NCI-H1436 (cell line): ENCODE measurements around the gene RBM19.
A peak's percentile ranks its signal among the peaks of the same experiment; 100 is the strongest.

Experiments
- DNase-seq: peaks from one replicate; lab custom pipeline; 2025; lab: John Stamatoyannopoulos, UW

The RBM19 gene

DNA sequence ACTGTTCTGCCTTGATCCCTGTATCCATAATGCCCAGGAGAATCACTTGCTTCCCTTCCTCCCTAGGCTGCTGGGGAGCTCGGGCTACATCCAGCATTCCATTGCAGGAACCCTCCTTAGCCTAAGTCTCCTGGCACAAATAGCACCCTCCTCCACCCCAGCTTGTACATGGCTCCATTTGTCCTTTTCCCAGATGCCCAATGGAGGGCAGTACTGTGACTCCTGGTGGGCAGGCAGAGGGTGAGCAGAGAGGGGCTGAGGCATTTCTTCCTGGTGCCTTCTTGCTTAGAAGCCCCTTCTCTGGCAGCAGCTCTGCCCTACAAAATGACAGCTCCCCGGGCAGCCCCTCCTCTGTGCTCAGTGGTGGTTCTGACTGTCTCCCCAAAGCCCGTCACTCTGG is 86.5 kb downstream of the RBM19 start:
- DNase-seq = no peak

DNA sequence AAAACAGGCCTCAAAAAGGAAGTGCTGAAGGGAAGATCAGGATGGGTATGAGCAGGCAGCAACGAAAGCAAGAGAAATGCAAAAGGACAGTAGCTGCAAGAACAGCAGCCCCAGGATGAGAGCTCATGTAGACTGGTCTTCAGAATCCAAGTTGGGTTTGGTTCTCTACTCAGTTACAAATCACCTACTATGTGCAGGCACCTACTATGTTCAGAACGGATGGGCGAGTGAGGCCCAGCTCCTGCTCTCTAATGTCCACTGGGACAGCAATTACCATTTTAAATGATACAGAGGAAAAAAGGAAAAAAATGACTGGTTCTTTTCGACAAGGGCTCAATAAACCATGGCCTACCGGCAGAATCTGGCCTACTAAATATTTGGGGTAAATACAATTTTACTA is 88.5 kb downstream of the RBM19 start:
- DNase-seq = no peak

DNA sequence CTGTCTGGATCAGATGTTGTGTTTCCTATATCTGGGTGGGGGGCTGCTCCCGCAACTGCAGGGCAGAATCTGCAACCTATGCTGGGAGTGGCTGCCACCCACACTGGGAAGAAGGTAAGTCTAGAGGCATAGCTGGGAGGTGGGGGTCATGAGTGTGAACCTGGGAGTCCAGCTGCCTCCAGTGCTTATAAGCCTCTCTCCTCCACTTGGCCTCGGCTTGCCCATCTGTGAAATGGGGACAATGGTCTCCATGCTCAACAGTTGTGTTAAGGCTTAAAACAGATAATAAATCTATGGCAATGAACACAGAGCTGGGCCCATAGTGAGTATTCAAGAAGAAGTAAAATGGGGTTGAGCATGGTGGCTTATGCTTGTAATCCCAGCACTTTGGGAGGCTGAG is 90.0 kb downstream of the RBM19 start:
- no peak for DNase-seq

DNA sequence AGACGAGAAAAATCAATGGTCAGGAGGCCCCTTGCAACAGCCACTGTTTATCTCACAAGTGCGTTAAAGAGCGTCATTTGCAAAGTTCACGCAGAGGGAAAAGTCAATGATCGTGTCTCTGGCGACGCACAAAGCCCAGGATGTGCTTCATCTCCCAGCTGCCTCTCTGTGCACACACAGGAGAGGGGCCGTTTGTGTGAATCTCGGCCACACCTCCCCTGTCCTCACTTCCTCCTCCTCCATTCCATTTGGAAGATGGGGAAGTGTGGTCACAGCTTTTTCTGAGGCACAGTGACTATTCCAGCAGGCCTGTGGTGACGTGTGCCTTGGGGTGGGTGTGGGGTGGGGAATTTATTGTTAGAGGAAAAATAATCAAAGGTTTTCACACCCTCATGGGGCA is 90.4 kb downstream of the RBM19 start:
- peak; percentile 45 for DNase-seq

DNA sequence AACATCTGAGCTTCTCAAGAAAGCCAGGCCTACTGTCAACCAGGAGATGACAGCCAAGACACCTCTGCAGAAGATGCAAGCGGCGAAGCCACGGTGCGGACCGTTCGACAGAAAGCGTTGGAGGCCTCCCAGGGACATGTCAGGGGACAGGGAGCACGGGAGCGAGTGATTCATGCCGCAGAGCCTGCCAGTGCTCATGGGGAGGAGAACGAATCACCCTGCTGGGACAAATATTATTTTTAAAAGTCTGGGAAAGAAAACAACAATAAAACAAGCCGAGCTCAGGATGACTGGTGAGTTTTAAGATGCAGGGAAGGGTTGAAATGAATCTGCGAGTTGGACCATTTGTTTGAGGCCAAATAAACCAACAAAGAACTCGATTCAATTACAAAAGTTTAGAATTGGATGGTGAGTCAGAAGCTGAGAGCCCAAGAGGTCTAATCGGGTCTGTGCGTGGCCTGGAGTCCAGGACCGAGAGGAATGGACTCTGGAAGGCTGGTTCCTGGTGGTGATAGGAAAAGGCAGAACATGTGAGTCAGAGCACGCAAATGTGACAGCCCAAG is 91.0 kb downstream of the RBM19 start:
- no peak for DNase-seq

DNA sequence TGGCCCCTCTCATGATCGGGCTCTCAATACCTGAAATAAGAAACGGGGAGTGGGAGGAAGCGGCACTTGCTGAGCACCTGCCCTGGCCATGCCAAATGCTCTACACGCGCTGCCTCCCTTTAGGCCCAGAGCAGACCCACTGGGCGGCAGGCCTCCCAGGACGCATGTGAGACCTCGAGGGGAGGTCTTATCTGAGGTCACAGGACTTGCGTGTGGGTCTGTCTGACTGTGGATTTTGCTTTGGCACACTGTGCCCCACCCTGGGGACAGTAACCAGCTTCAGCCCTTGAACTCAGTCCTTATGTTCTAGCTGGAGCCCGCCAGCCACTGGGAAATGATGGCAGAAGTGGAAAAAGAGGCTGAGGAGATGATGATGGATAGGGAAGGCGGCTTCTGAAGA is 91.8 kb downstream of the RBM19 start:
- DNase-seq = no peak

DNA sequence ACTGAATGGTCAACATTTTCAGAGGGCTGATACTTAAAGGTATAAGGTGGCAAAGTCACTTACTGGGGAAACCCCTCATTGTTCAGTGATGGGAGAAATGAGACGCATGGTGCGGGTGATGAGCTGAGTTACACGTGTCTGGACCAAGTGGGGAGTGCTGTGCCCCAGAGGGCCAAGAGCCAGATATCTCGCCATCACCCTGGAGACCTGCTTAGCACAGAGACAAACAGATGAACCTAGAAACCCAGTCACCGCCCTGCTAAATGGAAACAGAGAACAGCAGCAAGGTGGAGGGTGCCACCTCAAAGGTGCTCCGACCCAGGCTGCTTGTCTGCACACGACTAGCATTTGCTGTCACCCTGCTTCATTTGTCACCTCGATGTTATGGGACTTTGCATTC is 92.4 kb downstream of the RBM19 start:
- no peak for DNase-seq

DNA sequence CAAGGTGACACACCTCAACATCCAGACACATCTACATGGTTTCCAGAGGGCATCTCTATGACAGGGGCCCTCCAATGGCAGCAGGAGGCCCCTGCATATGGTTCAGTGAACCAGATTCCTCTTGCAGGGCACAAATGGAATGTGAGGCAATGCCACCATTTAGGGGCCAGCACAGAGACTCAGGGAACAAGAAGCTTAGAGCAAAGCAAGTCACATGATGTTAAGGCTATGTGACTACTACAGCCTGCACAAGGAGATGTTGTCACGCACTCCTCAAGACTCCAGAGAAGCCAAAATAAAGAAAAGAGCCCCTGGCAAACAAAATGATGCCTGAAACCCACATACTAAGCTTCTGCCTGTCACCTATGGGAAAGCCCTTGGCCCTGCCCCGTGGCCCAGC is 95.2 kb downstream of the RBM19 start:
- no peak for DNase-seq

DNA sequence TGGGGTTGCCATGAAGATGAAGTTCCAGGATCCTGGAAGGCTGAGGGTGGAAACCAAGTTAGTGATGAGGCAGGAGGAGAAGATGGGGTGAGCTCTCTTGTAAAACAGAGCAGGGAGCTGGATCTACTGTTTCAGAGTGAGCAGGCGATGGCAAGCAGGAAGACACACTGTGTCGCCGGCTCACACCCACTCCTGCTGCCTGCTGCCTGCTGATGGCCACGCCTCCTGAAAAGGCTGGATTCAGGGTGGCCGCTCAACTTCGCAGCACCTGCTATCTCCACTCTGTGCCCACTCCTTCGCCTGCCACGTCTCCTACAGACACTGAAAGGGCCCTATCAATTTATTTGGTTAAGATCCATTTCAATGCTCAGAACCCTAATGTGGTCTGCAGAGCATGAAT is 96.1 kb downstream of the RBM19 start:
- DNase-seq = no peak

DNA sequence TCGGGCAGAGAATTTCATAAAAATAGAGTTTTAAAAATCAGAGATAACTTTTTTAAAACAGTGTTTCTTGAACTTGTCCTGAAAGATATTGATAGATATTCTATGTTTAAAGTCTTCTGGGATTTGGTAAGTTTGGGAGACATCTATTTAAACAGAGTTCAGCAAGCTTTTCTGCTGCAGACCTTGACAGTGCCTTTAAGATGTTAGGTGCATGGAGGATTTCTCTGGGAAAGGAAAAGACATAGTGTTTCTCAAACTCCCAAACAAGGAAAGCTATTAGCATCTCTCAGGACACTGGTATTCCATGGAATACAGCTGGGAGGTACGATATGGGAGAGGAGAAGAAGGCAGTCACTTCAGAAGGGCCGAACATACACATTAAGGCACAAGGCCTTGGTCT is 97.8 kb downstream of the RBM19 start:
- no peak for DNase-seq

DNA sequence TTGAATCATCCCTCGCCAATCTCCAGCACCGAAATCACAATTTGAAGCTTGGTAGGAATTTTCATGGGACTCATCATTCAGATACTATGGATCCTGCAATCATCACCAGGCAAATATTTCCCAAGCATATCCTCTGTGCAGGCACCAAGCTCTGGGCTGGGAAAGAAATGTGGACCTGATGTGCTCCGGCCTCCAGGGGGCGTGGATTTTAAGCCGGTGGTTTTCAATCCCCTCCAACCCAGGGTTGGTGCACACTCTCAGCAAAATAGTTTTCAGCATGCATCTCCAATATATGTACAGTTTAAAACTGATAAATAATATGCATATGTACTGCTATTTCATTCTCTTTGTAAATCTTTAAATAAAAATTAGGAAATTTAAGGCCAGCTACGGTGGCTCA is 98.9 kb downstream of the RBM19 start:
- DNase-seq = no peak

DNA sequence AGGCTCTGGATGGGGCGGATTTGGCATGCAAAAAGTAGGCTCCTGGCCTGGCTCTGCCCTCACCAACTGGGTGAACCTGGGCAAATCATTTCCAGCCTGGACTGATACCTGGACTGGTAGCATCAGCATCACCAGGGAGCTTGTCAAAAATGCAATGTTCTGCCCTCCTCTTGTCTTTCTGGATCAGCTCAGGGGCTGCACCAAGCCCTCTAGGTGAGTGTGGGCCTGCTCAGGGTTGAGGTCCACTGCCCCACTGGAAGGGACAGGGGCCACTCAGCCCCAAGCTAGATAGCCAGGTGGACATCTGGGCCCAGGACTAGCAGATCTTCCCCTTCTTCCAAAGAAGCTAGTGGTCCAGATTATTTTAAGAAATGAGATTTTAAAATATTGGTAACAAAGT is 99.6 kb downstream of the RBM19 start:
- DNase-seq = no peak

DNA sequence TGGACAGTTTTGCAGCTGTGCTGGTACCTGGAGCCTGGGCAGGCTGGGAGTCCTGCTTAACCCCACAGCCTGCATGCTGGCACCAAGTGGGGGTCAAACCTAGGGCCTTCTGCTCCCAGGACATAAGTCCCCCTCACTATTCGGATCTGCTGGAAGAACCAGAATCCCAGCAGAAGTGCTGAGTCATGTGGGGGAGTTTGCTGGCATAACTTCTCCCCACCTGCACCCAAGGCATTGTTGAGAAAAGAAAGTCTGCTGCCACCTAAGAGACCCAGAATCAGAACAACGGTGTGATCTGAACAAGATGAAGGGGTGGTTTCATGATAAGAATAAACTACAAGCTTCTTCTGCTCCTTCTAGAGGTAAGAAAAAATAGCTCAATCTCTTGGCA is 102.7 kb downstream of the RBM19 start:
- DNase-seq = no peak

DNA sequence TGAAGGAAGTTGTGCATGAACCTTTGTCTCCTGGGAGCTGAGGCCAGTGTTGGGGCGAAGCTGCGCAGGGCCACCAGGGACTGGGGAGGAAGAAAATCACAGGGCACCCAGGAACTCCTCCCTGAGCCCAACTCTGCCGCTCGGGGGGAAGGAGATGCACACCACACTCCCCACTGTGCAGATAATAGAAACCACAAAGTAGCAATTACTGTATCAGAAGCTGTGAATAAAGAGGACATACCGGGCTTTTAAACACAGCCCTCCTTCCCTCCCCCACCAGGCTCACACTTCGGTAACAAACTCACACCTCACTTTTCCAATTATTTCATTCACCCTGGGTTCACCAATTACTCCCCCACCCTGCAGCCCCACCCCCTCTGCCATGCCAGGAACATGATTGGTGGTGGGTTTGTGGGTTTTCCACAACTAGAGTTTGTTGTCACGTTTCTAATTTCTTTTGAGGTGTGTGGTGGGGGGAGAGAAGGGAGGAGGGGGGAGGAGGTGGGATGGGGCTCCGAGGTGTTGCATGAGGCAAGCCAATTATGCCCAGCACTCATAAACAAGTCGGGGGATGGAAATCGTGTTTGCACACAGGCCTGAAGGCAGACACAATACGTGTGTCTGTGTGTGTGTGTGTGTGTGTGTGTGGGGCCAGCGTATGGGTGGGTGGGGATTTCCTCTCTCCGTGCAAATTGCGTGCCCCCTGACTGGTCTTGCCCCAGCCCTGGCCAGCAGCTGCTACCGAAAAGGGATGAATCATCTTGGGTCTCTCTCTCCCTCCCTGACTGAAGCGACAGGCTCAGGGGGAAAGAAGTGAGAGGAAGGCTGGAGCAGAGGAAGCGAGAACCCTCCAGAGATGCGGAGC is 103.3 kb downstream of the RBM19 start:
- DNase-seq = peak; percentile 72

DNA sequence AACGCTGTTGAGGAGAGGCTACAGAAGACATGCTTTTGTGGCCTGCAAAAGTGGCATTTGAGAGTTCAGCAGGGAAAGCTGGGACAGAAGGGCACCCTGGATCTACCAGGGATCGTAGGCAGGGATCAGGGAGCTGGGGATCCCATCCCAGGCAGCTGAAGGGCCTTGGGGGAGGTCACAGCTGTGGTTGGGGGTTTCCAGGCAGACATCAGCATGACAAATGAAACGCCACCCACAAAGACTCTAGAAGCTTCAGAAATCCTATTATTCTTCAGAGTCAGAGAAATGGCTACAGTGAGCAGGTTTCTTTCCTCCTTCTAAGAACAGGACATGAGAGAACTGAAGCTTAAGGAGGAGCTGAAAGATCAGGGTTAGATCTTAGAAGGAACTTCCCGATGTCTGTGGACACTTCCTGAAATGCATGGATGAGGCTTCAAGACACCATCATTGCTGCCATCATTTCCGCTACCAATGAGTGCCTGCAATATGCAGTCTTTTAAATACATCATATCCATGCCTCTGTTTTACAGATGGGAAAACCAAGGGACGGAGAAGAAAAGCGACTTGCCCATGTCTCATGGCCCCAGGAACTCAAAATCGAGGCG is 104.3 kb downstream of the RBM19 start:
- DNase-seq = no peak

DNA sequence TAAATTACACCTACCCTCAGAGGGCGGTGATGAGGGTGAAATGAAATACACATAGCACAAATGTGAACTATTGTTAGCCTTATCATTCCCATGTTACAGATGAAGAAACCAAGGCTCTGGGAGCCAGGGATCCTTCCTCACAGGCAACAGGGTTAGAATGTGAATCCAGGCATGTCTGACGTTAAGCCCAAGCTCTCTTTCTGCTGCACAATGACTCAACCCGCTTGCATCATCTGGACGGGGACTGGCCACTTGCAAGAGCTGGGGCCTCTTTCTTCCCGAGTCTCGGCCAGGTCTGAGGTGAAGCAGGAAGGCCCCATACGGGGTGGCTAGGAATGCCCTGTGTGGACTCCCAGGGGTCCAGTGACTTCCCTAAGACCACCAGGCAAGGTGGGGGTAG is 105.2 kb downstream of the RBM19 start:
- no peak for DNase-seq

DNA sequence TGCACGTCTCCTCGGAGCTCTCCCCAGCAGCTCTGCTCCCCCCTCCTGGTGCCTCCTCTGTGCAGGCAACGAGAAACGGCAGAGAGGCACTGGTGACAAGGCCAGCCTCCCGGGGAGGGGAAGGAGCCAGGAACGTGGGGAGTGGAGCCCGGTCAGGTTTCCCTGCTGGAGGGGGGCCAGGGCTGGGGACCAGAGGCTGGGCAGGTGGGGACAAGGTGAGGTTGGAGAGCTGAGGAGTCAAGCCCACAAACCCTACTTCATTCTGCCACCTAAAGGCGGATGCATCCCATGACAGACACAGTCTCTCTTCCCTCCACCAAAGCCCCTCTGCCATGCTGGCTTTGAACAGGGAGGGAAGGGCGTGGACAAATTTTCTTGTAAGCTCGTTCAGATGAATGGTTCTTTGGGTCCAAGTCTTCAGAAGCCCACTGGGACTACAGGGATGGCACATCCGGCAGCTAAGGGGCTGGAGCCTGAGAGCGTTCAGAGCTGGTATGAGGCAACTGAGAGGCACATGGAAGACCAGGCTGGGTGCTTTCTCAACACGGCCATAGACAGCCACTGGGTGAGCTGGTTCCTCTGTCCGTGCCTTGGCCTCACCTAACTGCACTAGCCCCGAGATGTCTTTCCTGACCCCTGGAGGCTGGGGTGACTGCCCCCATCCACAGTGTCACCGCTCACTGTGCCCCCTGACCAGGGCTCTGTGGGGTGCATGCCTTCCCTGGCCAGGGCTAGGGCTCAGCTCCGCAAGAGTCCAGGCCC is 105.9 kb downstream of the RBM19 start:
- DNase-seq = peak; percentile 74

DNA sequence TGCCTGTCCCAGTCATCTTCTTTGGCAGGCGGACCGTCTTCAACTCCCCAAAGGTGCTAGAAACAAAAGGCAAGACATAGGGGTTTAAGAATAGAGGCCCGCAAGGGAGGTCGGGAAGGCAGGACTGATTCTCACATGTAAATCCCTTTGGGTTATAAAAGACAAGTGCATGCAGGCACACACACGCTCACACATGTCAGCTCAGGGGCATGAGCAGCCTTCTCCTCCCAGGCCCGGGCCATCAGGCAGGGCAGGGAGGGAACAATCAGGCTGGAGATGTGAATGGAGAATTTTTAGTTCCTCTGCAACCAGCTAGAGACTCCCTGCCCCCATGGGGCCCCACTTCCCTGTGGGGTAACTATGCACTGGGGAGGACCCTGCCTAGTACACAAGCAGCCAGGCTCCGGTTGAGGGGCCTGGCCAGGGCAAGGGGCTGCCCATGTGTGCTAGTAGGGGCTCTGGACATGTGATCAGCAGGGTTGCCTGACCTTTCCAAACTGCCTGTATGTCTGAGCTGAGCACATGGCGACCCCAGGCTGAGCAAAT is 107.2 kb downstream of the RBM19 start:
- no peak for DNase-seq

DNA sequence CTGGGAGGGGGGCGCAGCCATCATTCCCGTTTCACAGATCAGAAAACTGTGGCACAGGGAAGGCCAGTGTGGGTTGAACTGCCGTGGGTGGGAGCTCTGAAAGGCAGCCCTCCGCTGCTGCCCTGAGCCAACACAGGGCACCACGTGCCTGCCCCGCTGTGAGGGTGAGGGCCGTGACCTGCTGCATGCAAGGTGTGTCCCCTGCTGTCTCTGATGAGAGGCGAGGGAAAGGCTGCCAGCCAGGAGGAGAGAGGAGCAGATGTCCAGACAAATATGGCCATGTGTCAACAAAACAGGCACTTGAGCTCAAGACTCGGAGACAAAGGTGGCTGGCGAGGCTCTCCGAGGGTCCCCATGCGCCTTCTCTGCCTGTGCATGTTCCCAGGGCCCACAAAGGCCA is 108.8 kb downstream of the RBM19 start:
- no peak for DNase-seq

DNA sequence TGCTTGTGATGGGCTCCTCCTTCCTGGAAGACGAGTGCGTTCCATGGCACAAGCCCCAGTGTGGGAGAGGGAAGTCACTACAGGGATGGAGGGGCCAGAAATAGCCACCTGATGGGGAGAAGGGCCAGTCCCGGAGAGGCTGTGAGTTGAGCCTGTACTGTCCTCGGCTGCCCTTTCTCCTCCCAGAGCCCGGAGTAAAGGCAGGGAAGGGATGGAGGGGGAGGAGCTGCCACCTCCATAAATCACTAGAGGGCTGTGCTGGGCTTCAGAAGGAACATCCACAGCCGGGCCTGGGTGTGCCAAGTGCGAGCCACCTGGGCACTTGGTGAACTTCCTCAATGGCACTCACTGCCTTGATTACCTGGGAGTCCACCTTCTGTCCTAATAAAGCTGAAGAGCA is 110.1 kb downstream of the RBM19 start:
- DNase-seq = no peak

DNA sequence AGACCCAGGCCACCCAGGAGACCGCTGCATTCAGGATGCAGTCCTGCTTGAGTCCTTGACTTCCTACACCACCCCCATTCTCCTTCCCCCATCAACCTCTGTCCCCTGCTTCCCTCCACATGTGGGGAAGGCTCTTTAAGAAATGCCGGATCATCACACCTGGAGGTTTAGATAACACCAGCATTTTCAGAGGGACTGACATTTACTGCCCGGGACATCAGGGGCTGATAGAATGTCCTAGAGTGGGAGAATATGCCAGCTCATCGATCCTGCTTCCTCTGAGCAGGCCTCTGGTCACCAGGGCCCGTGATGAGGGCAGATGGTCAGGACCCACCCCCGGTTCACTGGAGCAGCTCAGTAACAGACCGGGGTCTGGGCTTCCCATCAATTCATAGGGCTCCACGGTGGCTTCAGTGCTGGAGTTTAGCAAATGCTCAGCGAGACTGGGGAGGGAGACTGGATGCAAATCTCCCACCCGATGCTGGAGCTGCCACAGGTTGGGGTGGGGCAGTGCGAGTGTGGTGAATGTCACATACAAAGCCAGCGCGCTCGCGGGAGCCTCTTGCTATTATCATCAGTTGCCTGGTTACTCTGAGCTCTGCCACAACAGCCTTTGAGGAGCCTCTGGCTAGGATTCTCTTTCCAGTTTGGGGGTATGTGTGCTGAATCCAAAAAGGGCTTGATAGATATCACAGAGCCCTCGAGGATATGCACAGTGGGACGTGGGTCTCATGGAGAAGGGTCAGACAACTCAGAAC is 111.6 kb downstream of the RBM19 start:
- peak; percentile 67 for DNase-seq

DNA sequence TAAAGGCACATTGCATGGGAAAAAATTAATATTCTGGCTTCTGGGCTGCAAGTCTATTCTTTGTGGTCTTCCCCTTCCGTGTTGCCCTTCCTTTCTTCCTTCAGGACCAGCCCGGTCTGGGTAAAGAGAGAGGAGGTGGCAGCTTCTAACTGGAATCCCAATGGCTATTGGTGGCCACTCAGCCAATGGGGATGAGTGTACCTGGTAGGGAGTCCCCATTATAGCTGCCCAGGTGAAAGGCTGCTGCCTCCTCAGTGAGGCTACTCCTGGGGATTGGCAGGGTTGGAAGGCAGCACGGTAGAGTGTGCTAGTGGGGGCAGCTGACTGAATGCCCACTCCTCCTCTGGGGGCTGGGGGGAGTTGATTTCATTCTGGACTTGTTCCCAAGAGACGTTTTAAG is 112.6 kb downstream of the RBM19 start:
- DNase-seq = no peak
